CD1c-positive myeloid dendritic cell (primary cell): ENCODE results near the gene SELENOT.
"Not testable (repeated sequence)": the region's sequence is repeated elsewhere in the genome, so short reads cannot be mapped to it uniquely, and the experiment has no call there.

Experiments used
- DNase-seq: peaks from one replicate; pipeline ENCODE4 v3.0.0-alpha.2; 2016; ENCODE audit errors: extremely low spot score

SELENOT gene

GRCh38 chr3:150603153-150603979, at the start of gene SELENOT:
TSS of gene SELENOT (plus strand) at chr3:150603321. CDS start at chr3:150603363, 42 bp downstream.
- peak; percentile 98 for DNase-seq

GRCh38 chr3:150555859-150556436, 47.2 kb upstream of the SELENOT start:
- no peak for DNase-seq

- no peak for DNase-seq
Observed at GRCh38 chr3:150556792-150557191, 46.3 kb upstream of the SELENOT start.

- no peak for DNase-seq
Observed at GRCh38 chr3:150557725-150558124, 45.4 kb upstream of the SELENOT start.

GRCh38 chr3:150564243-150564642, 38.9 kb upstream of the SELENOT start:
- no peak for DNase-seq

GRCh38 chr3:150567328-150567727, 35.8 kb upstream of the SELENOT start:
- DNase-seq = no peak

GRCh38 chr3:150577855-150578254, 25.3 kb upstream of the SELENOT start:
- no peak for DNase-seq

GRCh38 chr3:150581174-150581573, 21.9 kb upstream of the SELENOT start:
- DNase-seq = no peak

GRCh38 chr3:150582620-150583019, 20.5 kb upstream of the SELENOT start:
- DNase-seq = no peak

GRCh38 chr3:150583028-150583427, 20.1 kb upstream of the SELENOT start:
- no peak for DNase-seq

GRCh38 chr3:150588027-150588830, 14.9 kb upstream of the SELENOT start:
- no peak for DNase-seq

GRCh38 chr3:150589759-150590158, 13.4 kb upstream of the SELENOT start:
- DNase-seq = no peak

- DNase-seq = peak; percentile 22
Observed at GRCh38 chr3:150594150-150594549, 9.0 kb upstream of the SELENOT start.

GRCh38 chr3:150597646-150598045, 5.5 kb upstream of the SELENOT start:
- no peak for DNase-seq

GRCh38 chr3:150599611-150600297, 3.4 kb upstream of the SELENOT start:
- DNase-seq = peak; percentile 85

- not testable (repeated sequence) for DNase-seq
Observed at GRCh38 chr3:150600647-150601530, 2.2 kb upstream of the SELENOT start.

- DNase-seq = no peak
Observed at GRCh38 chr3:150602426-150603152, 532 bp upstream of the SELENOT start.

- DNase-seq = no peak
Observed at GRCh38 chr3:150603980-150604319, 829 bp downstream of the SELENOT start.

- peak; percentile 77 for DNase-seq
Observed at GRCh38 chr3:150605998-150606641, 3.0 kb downstream of the SELENOT start.
